K562 (cell line): ENCODE data around the gene CMTM1. TPM values are rescaled to one million over a fixed set of nuclear protein-coding genes. Genes with fewer than 3 reads are reported as not detected.

Source experiments
- CEBPB ChIP-seq: fragments of 450-650 bp; IDR thresholded peaks from 2 replicates; pipeline ENCODE4 v1.6.1; 2016; ENCODE audit warnings: missing genetic modification characterization, missing compliant biosample characterization
- CREB1 ChIP-seq, 2 experiments: sonication (generic) in 1 of 2; formaldehyde crosslinking in 1 of 2; IDR thresholded peaks; 2 replicates each; pipeline versions ENCODE4 v1.6.1 to v1.8.0; 2012 to 2022; ENCODE audit warnings: inconsistent platforms in 1 of 2, mild to moderate bottlenecking in 1 of 2, missing genetic modification reagents in 1 of 2, moderate library complexity in 1 of 2
- CREB5 ChIP-seq: fragments of 250-450 bp; sonication (Bioruptor Pico); IDR thresholded peaks from 2 replicates; pipeline ENCODE4 v1.5.0; 2020; ENCODE audit warnings: mild to moderate bottlenecking
- EP300 ChIP-seq: IDR thresholded peaks from 2 replicates; pipeline ENCODE4 v1.6.1; 2012; ENCODE audit warnings: low read length, improper control_type of control experiment
- FIP1L1 ChIP-seq: fragments of 200-400 bp; formaldehyde crosslinking; IDR thresholded peaks from 2 replicates; pipeline ENCODE4 v1.6.1; 2018; ENCODE audit warnings: mild to moderate bottlenecking, low read depth, low read length; ENCODE audit not compliant: poor library complexity, severe bottlenecking
- FOXK2 ChIP-seq, 2 experiments: fragments of 450-650 bp; IDR thresholded peaks in 1 of 2; conservative IDR thresholded peaks in 1 of 2; 2 replicates each; pipeline ENCODE4 v1.6.1; 2016; ENCODE audit warnings: low read depth in 2 of 2, mild to moderate bottlenecking in 1 of 2
- HEY1 ChIP-seq: fragments of 250-450 bp; sonication (Bioruptor Pico); IDR thresholded peaks from 2 replicates; pipeline ENCODE4 v1.5.0; 2020; ENCODE audit warnings: mild to moderate bottlenecking, moderate library complexity, borderline replicate concordance
- HMG20A ChIP-seq: fragments of 450-650 bp; formaldehyde crosslinking; conservative IDR thresholded peaks from 2 replicates; pipeline ENCODE4 v1.4.0; 2020; ENCODE audit warnings: mild to moderate bottlenecking, mixed read lengths
- JUN ChIP-seq, 2 experiments: sonication (generic) in 1 of 2; formaldehyde crosslinking in 1 of 2; IDR thresholded peaks; 2 replicates each; pipeline versions ENCODE4 v1.6.1 to v1.8.0; 2012 to 2022; ENCODE audit warnings: borderline replicate concordance in 2 of 2, mild to moderate bottlenecking in 2 of 2, improper control_type of control experiment in 1 of 2, low read depth in 1 of 2, low read length in 1 of 2, missing genetic modification reagents in 1 of 2
- MEF2A ChIP-seq: IDR thresholded peaks from 2 replicates; pipeline ENCODE4 v1.6.1; 2011; ENCODE audit warnings: low read depth, mild to moderate bottlenecking, low read length, moderate library complexity; ENCODE audit not compliant: control insufficient read depth
- MEF2D ChIP-seq: conservative IDR thresholded peaks from 2 replicates; pipeline ENCODE4 v1.6.1; 2016; ENCODE audit warnings: low read depth, missing genetic modification characterization, missing compliant biosample characterization
- PRPF4 ChIP-seq: fragments of 200-400 bp; formaldehyde crosslinking; IDR thresholded peaks from one replicate; pipeline ENCODE4 v1.6.1; 2017; ENCODE audit warnings: low read length, low read depth, mild to moderate bottlenecking; ENCODE audit not compliant: insufficient read depth, poor library complexity, severe bottlenecking
- TFAM ChIP-seq: fragments of 250-450 bp; sonication (Bioruptor Pico); conservative IDR thresholded peaks from 2 replicates; pipeline ENCODE4 v1.5.0; 2021; ENCODE audit warnings: mild to moderate bottlenecking, moderate library complexity
- XRCC4 ChIP-seq: IDR thresholded peaks from one replicate; pipeline ENCODE4 v1.6.1; 2011; ENCODE audit not compliant: insufficient read depth, insufficient read length; ENCODE audit errors: extremely low read depth
- ZNF639 ChIP-seq, 2 experiments: fragments of 200-800 bp in 1 of 2; sonication (Bioruptor generic) in 1 of 2; sonication (generic) in 1 of 2; formaldehyde crosslinking in 1 of 2; IDR thresholded peaks in 1 of 2; conservative IDR thresholded peaks in 1 of 2; 2 replicates each; pipeline versions ENCODE4 v1.5.0 to v1.6.1; 2016 to 2020; ENCODE audit warnings: missing compliant biosample characterization in 1 of 2, missing genetic modification characterization in 1 of 2, missing genetic modification reagents in 1 of 2
- ZNF785 ChIP-seq: fragments of 250-450 bp; sonication (Bioruptor Pico); IDR thresholded peaks from 2 replicates; pipeline ENCODE4 v1.4.0; 2020; ENCODE audit warnings: mild to moderate bottlenecking
- polyA plus RNA-seq, 8 experiments: library from polyadenylated mRNA; depleted of rRNA in 4 of 8; stranded (reverse) in 5 of 8; unstranded in 3 of 8; fragments of >200 nt; fragmentation: Nextera tagmentation in 2 of 8; fragmentation: Illumina TruSeq in 1 of 8; extraction: Ambion mirVana in 2 of 8; extraction: Trizol in 1 of 8; gene quantifications; 2 replicates each; pipeline versions ENCODE4 v1.2.1 to v1.2.3, GENCODE V29; 2011 to 2014; ENCODE audit warnings: inconsistent platforms in 1 of 8, missing spikeins in 1 of 8
- total RNA-seq, 7 experiments: library from RNA; depleted of rRNA in 6 of 7; stranded (reverse); fragments of >200 nt in 6 of 7; fragmentation: Illumina TruSeq in 2 of 7; extraction: Trizol in 2 of 7; gene quantifications; 2 replicates each; pipeline versions ENCODE4 v1.2.1 to v1.2.3, GENCODE V29; 2011 to 2021; ENCODE audit warnings: low replicate concordance in 1 of 7
- TF ChIP-seq, protein P1 (sequence below): fragments of 250-450 bp; sonication (Bioruptor Pico); IDR thresholded peaks from 2 replicates; pipeline ENCODE4 v1.4.0; 2020

CMTM1 gene
- total and polyA plus RNA-seq, 9 of the 15 experiments (the other 6 are each of a cell fraction or from before 2014, with no cell fraction given), result 0.25 to 2.6 (median 1.1) TPM; not detected in 2

- TF ChIP-seq, protein P1, sequence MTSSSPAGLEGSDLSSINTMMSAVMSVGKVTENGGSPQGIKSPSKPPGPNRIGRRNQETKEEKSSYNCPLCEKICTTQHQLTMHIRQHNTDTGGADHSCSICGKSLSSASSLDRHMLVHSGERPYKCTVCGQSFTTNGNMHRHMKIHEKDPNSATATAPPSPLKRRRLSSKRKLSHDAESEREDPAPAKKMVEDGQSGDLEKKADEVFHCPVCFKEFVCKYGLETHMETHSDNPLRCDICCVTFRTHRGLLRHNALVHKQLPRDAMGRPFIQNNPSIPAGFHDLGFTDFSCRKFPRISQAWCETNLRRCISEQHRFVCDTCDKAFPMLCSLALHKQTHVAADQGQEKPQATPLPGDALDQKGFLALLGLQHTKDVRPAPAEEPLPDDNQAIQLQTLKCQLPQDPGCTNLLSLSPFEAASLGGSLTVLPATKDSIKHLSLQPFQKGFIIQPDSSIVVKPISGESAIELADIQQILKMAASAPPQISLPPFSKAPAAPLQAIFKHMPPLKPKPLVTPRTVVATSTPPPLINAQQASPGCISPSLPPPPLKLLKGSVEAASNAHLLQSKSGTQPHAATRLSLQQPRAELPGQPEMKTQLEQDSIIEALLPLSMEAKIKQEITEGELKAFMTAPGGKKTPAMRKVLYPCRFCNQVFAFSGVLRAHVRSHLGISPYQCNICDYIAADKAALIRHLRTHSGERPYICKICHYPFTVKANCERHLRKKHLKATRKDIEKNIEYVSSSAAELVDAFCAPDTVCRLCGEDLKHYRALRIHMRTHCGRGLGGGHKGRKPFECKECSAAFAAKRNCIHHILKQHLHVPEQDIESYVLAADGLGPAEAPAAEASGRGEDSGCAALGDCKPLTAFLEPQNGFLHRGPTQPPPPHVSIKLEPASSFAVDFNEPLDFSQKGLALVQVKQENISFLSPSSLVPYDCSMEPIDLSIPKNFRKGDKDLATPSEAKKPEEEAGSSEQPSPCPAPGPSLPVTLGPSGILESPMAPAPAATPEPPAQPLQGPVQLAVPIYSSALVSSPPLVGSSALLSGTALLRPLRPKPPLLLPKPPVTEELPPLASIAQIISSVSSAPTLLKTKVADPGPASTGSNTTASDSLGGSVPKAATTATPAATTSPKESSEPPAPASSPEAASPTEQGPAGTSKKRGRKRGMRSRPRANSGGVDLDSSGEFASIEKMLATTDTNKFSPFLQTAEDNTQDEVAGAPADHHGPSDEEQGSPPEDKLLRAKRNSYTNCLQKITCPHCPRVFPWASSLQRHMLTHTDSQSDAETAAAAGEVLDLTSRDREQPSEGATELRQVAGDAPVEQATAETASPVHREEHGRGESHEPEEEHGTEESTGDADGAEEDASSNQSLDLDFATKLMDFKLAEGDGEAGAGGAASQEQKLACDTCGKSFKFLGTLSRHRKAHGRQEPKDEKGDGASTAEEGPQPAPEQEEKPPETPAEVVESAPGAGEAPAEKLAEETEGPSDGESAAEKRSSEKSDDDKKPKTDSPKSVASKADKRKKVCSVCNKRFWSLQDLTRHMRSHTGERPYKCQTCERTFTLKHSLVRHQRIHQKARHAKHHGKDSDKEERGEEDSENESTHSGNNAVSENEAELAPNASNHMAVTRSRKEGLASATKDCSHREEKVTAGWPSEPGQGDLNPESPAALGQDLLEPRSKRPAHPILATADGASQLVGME, result no peak
- TF ChIP-seq MEF2A (no peak), FIP1L1 (no peak), CEBPB (no peak), EP300 (no peak), HMG20A (no peak), XRCC4 (no peak), CREB5 (CRISPR knock-in tag) (no peak), FOXK2 (conservative IDR thresholded peaks at IDR 0.05 in 1 of 2, IDR thresholded peaks at IDR 0.05 in 1 of 2; ENCODE audit: low read depth in 2 of 2) (no peak), CREB1 (IDR thresholded peaks at IDR 0.05) (no peak), CREB1 (CRISPR knock-in tag; IDR thresholded peaks at IDR 0.05) (no peak), JUN (IDR thresholded peaks at IDR 0.05; ENCODE audit: borderline replicate concordance, low read depth, low read length) (peak; percentile 18; the same call in 1 of the 2 replicates), JUN (CRISPR knock-in tag; IDR thresholded peaks at IDR 0.05; ENCODE audit: borderline replicate concordance) (no peak), ZNF639 (CRISPR knock-in tag; conservative IDR thresholded peaks at IDR 0.05 in 1 of 2, IDR thresholded peaks at IDR 0.05 in 1 of 2) (no peak), ZNF785 (CRISPR knock-in tag) (no peak), HEY1 (CRISPR knock-in tag) (no peak), TFAM (no peak), MEF2D (tag) (no peak), PRPF4 (no peak)
Measured at GRCh38 chr16:66605177-66605978, 39.1 kb downstream of the CMTM1 start (continued).
